ENCODE measurements around the gene TASOR2. TPM values are rescaled to one million over a fixed set of nuclear protein-coding genes. Genes with fewer than 3 reads are reported as not detected.

The TASOR2 gene
- total RNA-seq, 1 donor: 97.4 TPM

- no peaks in the 10 kb centered on the region for H3K36me3 ChIP-seq (ENCODE audit: insufficient read depth, low read length)
- H3K9me3 ChIP-seq (ENCODE audit: low read depth, low read length): no peaks in the 10 kb centered on the region
- H4K20me1 ChIP-seq (ENCODE audit: insufficient read depth, low read length): peaks cover 27% of the 10 kb centered on the region
- TF ChIP-seq CTCF (IDR thresholded peaks at IDR 0.05; ENCODE audit: extremely low read depth, low read depth, low read length): no peak
- H3K79me2 ChIP-seq (ENCODE audit: insufficient read depth, low read length): peaks cover 98% of the 10 kb centered on the region
- DNase-seq (ENCODE audit: insufficient read length, low spot score, missing footprints): no peak
- no peak overlapping the region for H3K4me2 ChIP-seq (ENCODE audit: insufficient read depth, low read length)
- H3K27me3 ChIP-seq (ENCODE audit: insufficient read depth, low read length): no peaks in the 10 kb centered on the region
- H3K27ac ChIP-seq (ENCODE audit: low read depth, low read length): no peak overlapping the region
- no peak overlapping the region for H3K4me3 ChIP-seq (ENCODE audit: insufficient read depth, low read length)
- H2AFZ ChIP-seq (ENCODE audit: low read length): no peak overlapping the region
- H3K4me1 ChIP-seq (ENCODE audit: insufficient read depth, low read length): peaks cover under 1% of the 10 kb centered on the region
These were observed 13.4 kb downstream of the TASOR2 start for GRCh38 chr10:5698062-5698461.

- H3K27ac ChIP-seq (ENCODE audit: low read depth, low read length): no peak overlapping the region
- no peaks in the 10 kb centered on the region for H3K27me3 ChIP-seq (ENCODE audit: insufficient read depth, low read length)
- H3K4me3 ChIP-seq (ENCODE audit: insufficient read depth, low read length): no peak overlapping the region
- H3K36me3 ChIP-seq (ENCODE audit: insufficient read depth, low read length): no peaks in the 10 kb centered on the region
- H3K9me3 ChIP-seq (ENCODE audit: low read depth, low read length): no peaks in the 10 kb centered on the region
- H3K4me1 ChIP-seq (ENCODE audit: insufficient read depth, low read length): no peaks in the 10 kb centered on the region
- no peak for TF ChIP-seq CTCF (IDR thresholded peaks at IDR 0.05; ENCODE audit: extremely low read depth, low read depth, low read length)
- no peak overlapping the region for H3K4me2 ChIP-seq (ENCODE audit: insufficient read depth, low read length)
- H2AFZ ChIP-seq (ENCODE audit: low read length): no peak overlapping the region
- peaks cover 82% of the 10 kb centered on the region for H3K79me2 ChIP-seq (ENCODE audit: insufficient read depth, low read length)
- H4K20me1 ChIP-seq (ENCODE audit: insufficient read depth, low read length): peaks cover 3% of the 10 kb centered on the region
- DNase-seq (ENCODE audit: insufficient read length, low spot score, missing footprints): no peak
These were observed 23.7 kb downstream of the TASOR2 start for GRCh38 chr10:5708356-5708755.

GRCh38 chr10:5709865-5710264 lies 25.2 kb downstream of the TASOR2 start:
- no peak for TF ChIP-seq CTCF (IDR thresholded peaks at IDR 0.05; ENCODE audit: extremely low read depth, low read depth, low read length)

GRCh38 chr10:5710859-5711258 lies 26.2 kb downstream of the TASOR2 start:
- H3K36me3 ChIP-seq (ENCODE audit: insufficient read depth, low read length): no peaks in the 10 kb centered on the region
- H2AFZ ChIP-seq (ENCODE audit: low read length): no peak overlapping the region
- TF ChIP-seq CTCF (IDR thresholded peaks at IDR 0.05; ENCODE audit: extremely low read depth, low read depth, low read length): no peak
- no peaks in the 10 kb centered on the region for H4K20me1 ChIP-seq (ENCODE audit: insufficient read depth, low read length)
- no peak overlapping the region for H3K4me3 ChIP-seq (ENCODE audit: insufficient read depth, low read length)
- H3K27me3 ChIP-seq (ENCODE audit: insufficient read depth, low read length): no peaks in the 10 kb centered on the region
- peak overlapping the region; percentile 45 for H3K4me2 ChIP-seq (ENCODE audit: insufficient read depth, low read length)
- H3K4me1 ChIP-seq (ENCODE audit: insufficient read depth, low read length): no peaks in the 10 kb centered on the region
- H3K79me2 ChIP-seq (ENCODE audit: insufficient read depth, low read length): peaks cover 77% of the 10 kb centered on the region
- H3K9me3 ChIP-seq (ENCODE audit: low read depth, low read length): no peaks in the 10 kb centered on the region
- DNase-seq (ENCODE audit: insufficient read length, low spot score, missing footprints): no peak
- H3K27ac ChIP-seq (ENCODE audit: low read depth, low read length): no peak overlapping the region

More at GRCh38 chr10:5709865-5710264, 25.2 kb downstream of the TASOR2 start:
- DNase-seq (ENCODE audit: insufficient read length, low spot score, missing footprints): no peak
- Histone ChIP-seq H3K9me3 (ENCODE audit: low read depth, low read length) (no peaks in the 10 kb centered on the region), H3K27ac (ENCODE audit: low read depth, low read length) (no peak overlapping the region), H4K20me1 (ENCODE audit: insufficient read depth, low read length) (peaks cover 2% of the 10 kb centered on the region), H3K4me1 (ENCODE audit: insufficient read depth, low read length) (no peaks in the 10 kb centered on the region), H3K27me3 (ENCODE audit: insufficient read depth, low read length) (no peaks in the 10 kb centered on the region), H3K4me3 (ENCODE audit: insufficient read depth, low read length) (no peak overlapping the region), H2AFZ (ENCODE audit: low read length) (no peak overlapping the region), H3K4me2 (ENCODE audit: insufficient read depth, low read length) (peak overlapping the region; percentile 45), H3K79me2 (ENCODE audit: insufficient read depth, low read length) (peaks cover 78% of the 10 kb centered on the region), H3K36me3 (ENCODE audit: insufficient read depth, low read length) (no peaks in the 10 kb centered on the region)
